Bronchus fibroblast of lung (primary cell): ENCODE measurements around the gene KRT74. TPM values are rescaled to one million over a fixed set of nuclear protein-coding genes. Genes with fewer than 3 reads are reported as not detected.

ENCODE experiments used
- total RNA-seq: library from RNA; depleted of rRNA; stranded (reverse); fragments of >200 nt; gene quantifications from 2 replicates; pipeline ENCODE4 v1.2.3, GENCODE V29; 2015

Gene KRT74
- total RNA-seq: not detected in 2 replicates

DNA sequence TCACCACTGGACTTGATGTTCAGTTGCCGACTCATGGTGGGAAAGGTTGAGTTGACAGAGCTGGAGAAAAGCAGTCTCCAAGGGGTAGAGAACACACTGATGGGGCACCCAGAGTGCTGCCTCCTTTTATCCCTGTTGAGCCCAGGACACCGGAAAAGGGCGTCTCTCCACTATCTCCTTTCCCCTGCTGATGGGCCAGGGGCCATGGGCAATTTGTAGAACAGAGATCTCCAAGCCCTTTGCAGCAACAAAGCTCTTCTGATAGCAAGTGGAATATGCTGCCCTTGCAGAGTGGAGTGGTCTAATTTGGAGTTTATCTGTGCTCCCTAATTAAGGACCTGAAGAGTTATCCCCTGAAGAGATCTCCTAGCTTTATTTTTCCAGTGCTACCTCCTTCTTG lies at the start of gene KRT74:
TSS of gene KRT74 (minus strand) at position 101 of the 400 bp plus-strand sequence. CDS start at position 35, 66 bp downstream.

DNA sequence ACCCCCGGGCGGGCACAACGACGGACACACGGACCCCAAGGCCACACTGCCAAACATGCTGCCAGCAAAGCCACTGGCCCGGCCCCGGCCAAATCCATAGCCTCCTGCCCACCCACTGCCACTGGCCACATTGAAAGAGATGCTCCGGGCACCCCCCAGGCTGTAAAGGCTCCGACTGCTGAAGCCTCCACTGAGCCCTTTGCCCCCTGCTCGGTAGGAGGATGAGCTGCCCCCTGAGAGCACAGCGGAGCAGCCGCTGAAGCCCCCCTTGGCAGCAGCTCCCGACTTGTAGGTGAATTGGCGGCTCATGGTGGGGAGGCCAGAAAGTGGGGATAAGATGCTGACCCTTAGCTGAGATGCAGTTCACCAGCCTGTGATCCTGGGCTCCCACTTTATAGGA lies 44.6 kb upstream of the KRT74 start, which contains the start of gene KRT73:
TSS of gene KRT73 (minus strand) at position 344 of the 400 bp plus-strand sequence. CDS start at position 309, 35 bp downstream.

DNA sequence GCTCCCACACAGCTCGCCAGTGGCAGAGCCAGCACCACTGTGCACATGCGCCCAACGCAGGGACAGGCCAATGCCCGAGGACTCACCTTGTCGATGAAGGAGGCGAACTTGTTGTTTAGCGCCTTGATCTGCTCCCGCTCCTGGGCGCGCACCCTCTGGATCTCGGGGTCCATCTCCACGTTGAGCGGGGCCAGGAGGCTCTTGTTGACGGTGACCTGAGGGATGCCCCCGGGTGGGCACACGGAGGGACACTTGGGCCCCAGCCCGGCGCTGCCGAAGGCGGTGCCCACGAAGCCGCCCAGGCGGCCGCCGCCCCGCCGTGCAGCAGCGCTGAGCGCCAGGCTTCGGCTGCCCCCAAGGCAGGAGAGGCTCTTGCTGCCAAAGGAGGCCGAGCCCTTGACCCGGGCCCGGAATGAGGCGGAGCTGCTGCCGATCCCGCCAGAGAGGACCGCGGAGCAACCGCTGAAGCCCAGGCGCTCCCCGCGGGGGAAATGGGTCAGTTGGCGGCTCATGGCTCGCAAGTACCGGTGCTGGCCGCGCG lies 27.4 kb upstream of the KRT74 start, which contains the start of gene KRT72:
TSS of gene KRT72 (minus strand) at position 523 of the 541 bp plus-strand sequence. CDS start at position 512, 11 bp downstream.

DNA sequence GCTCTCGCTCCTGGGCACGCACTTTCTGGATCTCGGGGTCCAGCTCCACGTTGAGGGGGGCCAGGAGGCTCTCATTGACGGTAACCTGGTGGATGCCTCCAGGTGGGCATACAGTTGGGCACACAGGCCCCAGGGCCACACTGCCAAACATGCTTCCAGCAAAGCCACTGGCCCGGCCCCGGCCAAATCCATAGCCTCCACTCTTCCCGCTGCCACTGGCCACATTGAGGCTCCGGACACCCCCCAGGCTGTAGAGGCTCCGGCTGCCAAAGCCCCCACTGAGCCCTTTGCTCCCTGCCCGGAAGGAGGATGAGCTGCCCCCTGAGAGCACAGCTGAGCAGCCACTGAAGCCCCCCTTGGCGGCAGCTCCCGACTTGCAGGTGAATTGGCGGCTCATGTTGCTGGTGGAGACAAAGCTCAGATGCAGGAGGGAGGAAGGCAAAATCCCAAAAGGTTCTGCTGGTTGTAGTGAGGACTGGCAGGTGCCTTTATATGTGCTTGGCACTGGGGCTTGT lies 20.9 kb downstream of the KRT74 start, which contains the start of gene KRT71:
TSS of gene KRT71 (minus strand) at position 465 of the 515 bp plus-strand sequence. CDS start at position 397, 68 bp downstream.

DNA sequence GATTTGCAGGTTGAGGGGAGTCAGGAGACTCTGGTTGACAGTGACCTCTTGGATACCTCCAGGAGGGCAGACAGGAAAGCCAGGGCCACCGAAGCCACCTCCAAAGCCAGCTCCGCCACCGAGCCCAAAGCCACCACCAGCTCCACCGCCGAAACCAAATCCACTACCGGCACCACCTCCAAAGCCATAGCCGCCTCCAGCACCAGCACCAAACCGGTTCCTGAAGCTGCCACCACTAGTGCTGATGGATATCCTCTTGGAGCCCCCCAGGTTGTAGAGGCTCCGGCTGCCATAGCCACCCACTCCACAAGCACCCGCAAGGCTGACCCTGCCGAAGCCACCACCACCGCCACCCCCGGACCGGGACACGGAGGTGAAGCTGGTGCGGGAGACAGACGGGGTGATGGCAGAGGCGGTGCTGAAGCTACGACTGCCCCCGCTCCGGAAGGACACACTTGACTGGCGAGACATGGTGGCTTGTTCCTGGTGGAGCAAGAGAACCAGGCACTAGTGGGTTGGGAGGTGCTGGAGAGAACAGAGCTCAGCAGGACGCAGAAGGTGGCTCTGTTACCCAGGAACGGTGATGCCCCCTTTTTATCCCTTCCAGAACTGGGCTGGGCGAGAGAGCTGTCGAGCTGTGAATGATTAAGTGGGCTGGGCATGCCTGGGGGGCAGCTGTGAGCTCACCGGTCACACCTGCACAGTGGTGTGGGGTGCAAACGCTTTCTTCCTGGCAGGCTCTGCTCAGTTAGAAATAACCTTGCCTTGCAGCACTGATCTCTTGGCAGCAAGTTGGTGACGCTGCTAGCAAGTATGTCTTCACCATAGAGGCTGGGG lies 53.6 kb downstream of the KRT74 start, which contains the start of gene KRT5:
TSS of gene KRT5 (minus strand) at position 569 of the 837 bp plus-strand sequence. CDS start at position 471, 98 bp downstream.

Other genes starting within 250 kb of the KRT74 start
- not detected in 2 replicates for gene KRT85, start 206.4 kb downstream of the KRT74 start, total RNA-seq
- not detected in 2 replicates for gene KRT84, start 188.2 kb downstream of the KRT74 start, total RNA-seq
- gene KRT82, start 167.5 kb downstream of the KRT74 start, total RNA-seq: not detected in 2 replicates
- not detected in 2 replicates for gene KRT75, start 139.5 kb downstream of the KRT74 start, total RNA-seq
- not detected in 2 replicates for gene KRT6B, start 121.7 kb downstream of the KRT74 start, total RNA-seq
- gene KRT6C, start 100.0 kb downstream of the KRT74 start, total RNA-seq: not detected in 2 replicates
- 0.17 and 0.30 TPM in 2 replicates for gene KRT6A, start 80.6 kb downstream of the KRT74 start, total RNA-seq
- 0.17 TPM in 1 of 2 replicates, not detected in the other for gene KRT5, start 53.4 kb downstream of the KRT74 start, total RNA-seq
- gene KRT71, start 20.7 kb downstream of the KRT74 start, total RNA-seq: not detected in 2 replicates
- gene KRT72, start 27.6 kb upstream of the KRT74 start, total RNA-seq: not detected in 2 replicates
- gene KRT73, start 44.7 kb upstream of the KRT74 start, total RNA-seq: not detected in 2 replicates
- gene KRT2, start 78.4 kb upstream of the KRT74 start, total RNA-seq: not detected in 2 replicates
- gene KRT1, start 106.6 kb upstream of the KRT74 start, total RNA-seq: not detected in 2 replicates
- gene KRT77, start 129.7 kb upstream of the KRT74 start, total RNA-seq: not detected in 2 replicates
- not detected in 2 replicates for gene KRT76, start 203.5 kb upstream of the KRT74 start, total RNA-seq
- gene KRT3, start 222.3 kb upstream of the KRT74 start, total RNA-seq: not detected in 2 replicates
- not detected in 2 replicates for gene KRT4, start 240.3 kb upstream of the KRT74 start, total RNA-seq